ENCODE results near the gene ANO7. TPM values are rescaled to one million over a fixed set of nuclear protein-coding genes. Genes with fewer than 3 reads are reported as not detected.

ANO7 gene
- total and polyA plus RNA-seq, 4 donors = 0.89 to 3.1 (median 1.7) TPM

- no peak overlapping the region for H3K27ac ChIP-seq (ENCODE audit: low read depth, low read length)
- H3K36me3 ChIP-seq (ENCODE audit: control insufficient read depth, insufficient read depth, low read length) = peaks cover 31% of the 10 kb centered on the region
- 56% methylated on average over 12 of the region's 14 CpGs for WGBS (ENCODE audit: insufficient coverage)
- H3K9me3 ChIP-seq (ENCODE audit: control insufficient read depth, insufficient read depth, low read length) = no peaks in the 10 kb centered on the region
- peaks cover 9% of the 10 kb centered on the region for H3K4me1 ChIP-seq (ENCODE audit: control insufficient read depth, insufficient read depth, low read length)
- DNase-seq (ENCODE audit: low read depth in 4 of 6, low spot score in 6 of 6) = peak in 1 of 6 donors; percentile 4
- no peak overlapping the region for H3K4me3 ChIP-seq (ENCODE audit: low read depth, low read length)
- no peaks in the 10 kb centered on the region for H3K27me3 ChIP-seq (ENCODE audit: control insufficient read depth, insufficient read depth, low read length)
Measured at GRCh38 chr2:241187101-241187917, 1.2 kb upstream of the ANO7 start.

DNA sequence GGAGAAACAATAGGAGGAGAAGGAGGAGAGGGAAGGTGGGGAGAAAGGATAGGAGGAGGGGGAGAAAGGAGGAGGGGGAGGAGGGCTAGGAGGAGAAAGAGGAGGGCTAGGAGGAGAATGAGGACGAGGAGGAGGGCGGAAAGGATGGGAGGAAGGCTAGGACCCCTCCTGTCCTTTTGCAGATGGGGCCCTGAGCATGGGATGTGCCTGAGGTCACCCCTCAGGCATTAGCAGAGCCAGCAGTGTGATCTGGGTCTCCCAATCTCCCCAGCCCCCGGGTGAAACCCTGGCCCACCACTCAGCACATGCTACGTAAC, 601 bp upstream of the ANO7 start:
- DNase-seq (ENCODE audit: low read depth in 4 of 6, low spot score in 6 of 6) = no peak
- Histone ChIP-seq H3K4me3 (ENCODE audit: low read depth, low read length) (no peak overlapping the region), H3K9me3 (ENCODE audit: control insufficient read depth, insufficient read depth, low read length) (no peaks in the 10 kb centered on the region), H3K27me3 (ENCODE audit: control insufficient read depth, insufficient read depth, low read length) (no peaks in the 10 kb centered on the region), H3K36me3 (ENCODE audit: control insufficient read depth, insufficient read depth, low read length) (peaks cover 25% of the 10 kb centered on the region), H3K27ac (ENCODE audit: low read depth, low read length) (no peak overlapping the region), H3K4me1 (ENCODE audit: control insufficient read depth, insufficient read depth, low read length) (peaks cover 9% of the 10 kb centered on the region)
- WGBS (ENCODE audit: insufficient coverage) = 72% methylated on average over 2 of the region's 4 CpGs

GRCh38 chr2:241189093-241189855, 797 bp downstream of the ANO7 start:
- no peak overlapping the region for H3K4me3 ChIP-seq (ENCODE audit: low read depth, low read length)
- peaks cover 9% of the 10 kb centered on the region for H3K4me1 ChIP-seq (ENCODE audit: control insufficient read depth, insufficient read depth, low read length)
- no peaks in the 10 kb centered on the region for H3K9me3 ChIP-seq (ENCODE audit: control insufficient read depth, insufficient read depth, low read length)
- H3K36me3 ChIP-seq (ENCODE audit: control insufficient read depth, insufficient read depth, low read length) = peaks cover 12% of the 10 kb centered on the region
- WGBS (ENCODE audit: insufficient coverage) = 87% methylated on average over 32 of the region's 32 CpGs
- DNase-seq (ENCODE audit: low read depth in 4 of 6, low spot score in 6 of 6) = no peak
- H3K27me3 ChIP-seq (ENCODE audit: control insufficient read depth, insufficient read depth, low read length) = no peaks in the 10 kb centered on the region
- no peak overlapping the region for H3K27ac ChIP-seq (ENCODE audit: low read depth, low read length)

DNA sequence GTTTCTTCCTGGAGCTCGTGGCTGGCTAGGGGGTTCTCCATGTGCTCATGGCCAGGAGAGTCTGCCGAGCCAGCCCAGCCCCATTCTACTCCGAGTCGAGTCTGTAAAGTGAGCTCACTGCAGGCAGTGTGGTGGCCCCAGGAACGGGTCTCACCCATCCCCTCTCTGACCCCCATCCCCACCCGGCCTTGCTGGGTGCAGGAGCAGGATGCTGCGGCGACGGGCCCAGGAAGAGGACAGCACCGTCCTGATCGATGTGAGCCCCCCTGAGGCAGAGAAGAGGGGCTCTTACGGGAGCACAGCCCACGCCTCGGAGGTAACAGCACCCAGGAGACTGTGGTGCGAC, 1.4 kb downstream of the ANO7 start:
- no peak for DNase-seq (ENCODE audit: low read depth in 4 of 6, low spot score in 6 of 6)
- Histone ChIP-seq H3K27ac (ENCODE audit: low read depth, low read length) (no peak overlapping the region), H3K4me1 (ENCODE audit: control insufficient read depth, insufficient read depth, low read length) (peaks cover 9% of the 10 kb centered on the region), H3K36me3 (ENCODE audit: control insufficient read depth, insufficient read depth, low read length) (peaks cover 6% of the 10 kb centered on the region), H3K4me3 (ENCODE audit: low read depth, low read length) (no peak overlapping the region), H3K9me3 (ENCODE audit: control insufficient read depth, insufficient read depth, low read length) (no peaks in the 10 kb centered on the region), H3K27me3 (ENCODE audit: control insufficient read depth, insufficient read depth, low read length) (no peaks in the 10 kb centered on the region)
- WGBS (ENCODE audit: insufficient coverage) = 82% methylated on average over 15 of the region's 15 CpGs

GRCh38 chr2:241190291-241190981, 2.0 kb downstream of the ANO7 start:
- H3K27ac ChIP-seq (ENCODE audit: low read depth, low read length) = no peak overlapping the region
- H3K4me3 ChIP-seq (ENCODE audit: low read depth, low read length) = no peak overlapping the region
- WGBS (ENCODE audit: insufficient coverage) = 88% methylated on average over 18 of the region's 19 CpGs
- no peaks in the 10 kb centered on the region for H3K9me3 ChIP-seq (ENCODE audit: control insufficient read depth, insufficient read depth, low read length)
- peaks cover 9% of the 10 kb centered on the region for H3K4me1 ChIP-seq (ENCODE audit: control insufficient read depth, insufficient read depth, low read length)
- peaks cover under 1% of the 10 kb centered on the region for H3K36me3 ChIP-seq (ENCODE audit: control insufficient read depth, insufficient read depth, low read length)
- no peaks in the 10 kb centered on the region for H3K27me3 ChIP-seq (ENCODE audit: control insufficient read depth, insufficient read depth, low read length)
- no peak for DNase-seq (ENCODE audit: low read depth in 4 of 6, low spot score in 6 of 6)

DNA sequence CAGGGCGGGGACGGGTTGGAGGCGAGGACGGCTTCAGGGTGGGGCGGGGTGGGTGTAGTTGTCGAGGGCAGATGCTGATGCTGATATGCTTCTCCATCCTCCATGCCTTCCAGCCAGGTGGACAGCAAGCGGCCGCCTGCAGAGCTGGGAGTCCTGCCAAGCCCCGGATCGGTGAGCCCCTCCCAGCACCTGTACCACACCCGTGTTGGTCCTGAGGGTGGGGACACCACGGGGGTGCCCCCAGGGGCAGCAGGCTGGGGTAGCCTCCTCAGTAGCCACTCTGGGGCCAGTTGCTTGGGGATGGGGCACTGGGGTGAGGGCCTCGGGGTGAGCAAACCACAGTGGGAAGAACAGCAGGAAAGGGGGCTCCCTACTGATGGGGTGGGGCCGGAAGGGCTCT, 2.6 kb downstream of the ANO7 start:
- H3K36me3 ChIP-seq (ENCODE audit: control insufficient read depth, insufficient read depth, low read length) = no peaks in the 10 kb centered on the region
- DNase-seq (ENCODE audit: low read depth in 4 of 6, low spot score in 6 of 6) = no peak
- no peak overlapping the region for H3K4me3 ChIP-seq (ENCODE audit: low read depth, low read length)
- no peaks in the 10 kb centered on the region for H3K9me3 ChIP-seq (ENCODE audit: control insufficient read depth, insufficient read depth, low read length)
- peaks cover 9% of the 10 kb centered on the region for H3K4me1 ChIP-seq (ENCODE audit: control insufficient read depth, insufficient read depth, low read length)
- no peak overlapping the region for H3K27ac ChIP-seq (ENCODE audit: low read depth, low read length)
- WGBS (ENCODE audit: insufficient coverage) = 89% methylated on average over 5 of the region's 14 CpGs
- no peaks in the 10 kb centered on the region for H3K27me3 ChIP-seq (ENCODE audit: control insufficient read depth, insufficient read depth, low read length)

GRCh38 chr2:241193271-241193670, 4.8 kb downstream of the ANO7 start:
- Histone ChIP-seq H3K27ac (ENCODE audit: low read depth, low read length) (no peak overlapping the region), H3K27me3 (ENCODE audit: control insufficient read depth, insufficient read depth, low read length) (no peaks in the 10 kb centered on the region), H3K4me3 (ENCODE audit: low read depth, low read length) (no peak overlapping the region), H3K36me3 (ENCODE audit: control insufficient read depth, insufficient read depth, low read length) (no peaks in the 10 kb centered on the region), H3K4me1 (ENCODE audit: control insufficient read depth, insufficient read depth, low read length) (peaks cover 7% of the 10 kb centered on the region), H3K9me3 (ENCODE audit: control insufficient read depth, insufficient read depth, low read length) (no peaks in the 10 kb centered on the region)
- WGBS (ENCODE audit: insufficient coverage) = 92% methylated on average over 2 of the region's 8 CpGs
- DNase-seq (ENCODE audit: low read depth in 4 of 6, low spot score in 6 of 6) = no peak

DNA sequence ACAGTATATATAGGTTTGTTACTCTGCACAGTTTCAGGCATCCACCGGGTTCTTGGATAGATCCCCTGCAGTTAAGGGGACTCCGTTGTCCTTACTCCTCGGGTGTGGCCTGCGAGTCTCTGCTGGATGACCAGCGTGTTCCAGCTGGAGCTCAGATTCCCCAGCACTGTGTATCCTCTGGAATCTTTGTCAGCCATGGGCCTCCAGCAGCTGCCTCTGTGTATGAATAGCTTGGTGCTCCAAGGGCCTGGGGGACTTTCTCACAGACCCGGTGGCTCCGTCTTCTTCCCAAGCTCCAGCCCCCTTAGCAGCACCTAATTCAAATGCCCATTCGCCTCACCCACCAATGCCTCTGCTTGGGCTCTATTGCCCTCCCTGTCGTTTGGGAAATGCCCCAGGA, 6.3 kb downstream of the ANO7 start:
- peaks cover 3% of the 10 kb centered on the region for H3K4me1 ChIP-seq (ENCODE audit: control insufficient read depth, insufficient read depth, low read length)
- no peak overlapping the region for H3K27ac ChIP-seq (ENCODE audit: low read depth, low read length)
- H3K9me3 ChIP-seq (ENCODE audit: control insufficient read depth, insufficient read depth, low read length) = no peaks in the 10 kb centered on the region
- no peak overlapping the region for H3K4me3 ChIP-seq (ENCODE audit: low read depth, low read length)
- 72% methylated on average over 9 of the region's 9 CpGs for WGBS (ENCODE audit: insufficient coverage)
- no peaks in the 10 kb centered on the region for H3K27me3 ChIP-seq (ENCODE audit: control insufficient read depth, insufficient read depth, low read length)
- no peak for DNase-seq (ENCODE audit: low read depth in 4 of 6, low spot score in 6 of 6)
- no peaks in the 10 kb centered on the region for H3K36me3 ChIP-seq (ENCODE audit: control insufficient read depth, insufficient read depth, low read length)

DNA sequence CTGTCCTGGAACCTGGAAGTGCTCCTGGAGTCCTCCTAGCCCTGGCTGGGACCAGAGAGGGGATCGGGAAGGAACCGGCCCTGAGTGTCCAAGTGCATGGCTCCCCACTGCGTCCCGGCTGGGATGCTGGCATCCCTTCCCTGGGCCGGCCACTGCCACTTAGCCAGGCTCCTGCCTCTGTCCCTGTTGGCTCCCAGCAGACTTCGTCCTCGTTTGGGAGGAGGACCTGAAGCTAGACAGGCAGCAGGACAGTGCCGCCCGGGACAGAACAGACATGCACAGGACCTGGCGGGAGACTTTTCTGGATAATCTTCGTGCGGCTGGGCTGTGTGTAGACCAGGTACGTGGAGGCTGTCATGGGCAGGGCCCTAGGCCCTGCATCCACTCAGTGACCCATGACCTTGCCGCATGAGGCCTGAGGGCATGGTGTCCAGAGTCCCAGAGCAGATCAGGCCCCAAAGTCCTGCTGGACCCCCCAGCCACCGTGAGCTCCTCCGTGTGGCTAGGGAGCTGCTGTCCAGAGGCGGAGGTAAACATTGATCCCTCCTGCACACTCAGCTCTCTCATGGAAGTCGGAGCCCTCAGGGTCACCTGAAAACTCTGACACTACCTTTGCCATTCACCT, 7.1 kb downstream of the ANO7 start:
- H3K27ac ChIP-seq (ENCODE audit: low read depth, low read length) = no peak overlapping the region
- DNase-seq (ENCODE audit: low read depth in 4 of 6, low spot score in 6 of 6) = no peak
- no peaks in the 10 kb centered on the region for H3K36me3 ChIP-seq (ENCODE audit: control insufficient read depth, insufficient read depth, low read length)
- WGBS (ENCODE audit: insufficient coverage) = 89% methylated on average over 17 of the region's 18 CpGs
- H3K27me3 ChIP-seq (ENCODE audit: control insufficient read depth, insufficient read depth, low read length) = no peaks in the 10 kb centered on the region
- H3K9me3 ChIP-seq (ENCODE audit: control insufficient read depth, insufficient read depth, low read length) = no peaks in the 10 kb centered on the region
- H3K4me3 ChIP-seq (ENCODE audit: low read depth, low read length) = no peak overlapping the region
- H3K4me1 ChIP-seq (ENCODE audit: control insufficient read depth, insufficient read depth, low read length) = peaks cover 3% of the 10 kb centered on the region
